ENCODE data around the gene CDCA7L.

GRCh38 chr7:21926448-21926847 is 19.3 kb downstream of the CDCA7L start:
- TF ChIP-seq POLR2A (IDR thresholded peaks at IDR 0.05) (no peak), CTCF (IDR thresholded peaks at IDR 0.05) (no peak), POLR2AphosphoS5 (IDR thresholded peaks at IDR 0.05) (no peak)
